Esophagus muscularis mucosa (tissue), 4 donors: ENCODE results near the gene TTC3. TPM values are rescaled to one million over a fixed set of nuclear protein-coding genes. Genes with fewer than 3 reads are reported as not detected.

Source experiments
- DNase-seq: peaks from one replicate; pipeline ENCODE4 v3.0.0-alpha.2; 2017; ENCODE audit errors: extremely low spot score
- H3K27ac ChIP-seq, 4 donors: fragments of 200-600 bp; sonication (generic); replicated peaks in 1 of 4; 1 replicate in 3 of 4; 2 replicates in 1 of 4; pipeline ENCODE4 v1.5.1; 2016 to 2019; ENCODE audit warnings: mild to moderate bottlenecking in 1 of 4
- H3K27me3 ChIP-seq, 4 donors: fragments of 200-600 bp; sonication (generic); one replicate each; pipeline versions ENCODE4 v1.5.1 to v1.6.0; 2016 to 2019
- H3K36me3 ChIP-seq, 4 donors: fragments of 200-600 bp; sonication (generic); one replicate each; pipeline ENCODE4 v1.5.1; 2016 to 2019
- H3K4me1 ChIP-seq, 4 donors: fragments of 200-600 bp; sonication (generic); one replicate each; pipeline ENCODE4 v1.5.1; 2016 to 2019
- H3K4me3 ChIP-seq, 4 donors: fragments of 200-600 bp; sonication (generic); 1 replicate in 2 of 4; 2 replicates in 2 of 4; pipeline ENCODE4 v1.5.1; 2016 to 2019; ENCODE audit warnings: mild to moderate bottlenecking in 4 of 4, moderate library complexity in 1 of 4
- H3K9me3 ChIP-seq, 4 donors: fragments of 200-600 bp; sonication (generic); 1 replicate in 3 of 4; 2 replicates in 1 of 4; pipeline ENCODE4 v1.5.1; 2016 to 2019
- EP300 ChIP-seq: sonication (generic); formaldehyde crosslinking; IDR thresholded peaks from one replicate; pipeline ENCODE4 v1.6.1; 2017; ENCODE audit warnings: antibody characterized with exemption
- POLR2A ChIP-seq: fragments of 450-650 bp; IDR thresholded peaks from one replicate; pipeline ENCODE4 v1.6.1; 2017; ENCODE audit warnings: antibody characterized with exemption, moderate library complexity, mild to moderate bottlenecking, low read depth
- POLR2AphosphoS5 ChIP-seq, 2 donors: sonication (generic); formaldehyde crosslinking; IDR thresholded peaks; one replicate each; pipeline ENCODE4 v1.6.1; 2017; ENCODE audit warnings: antibody characterized with exemption in 2 of 2
- WGBS: methylation state at CpG from one replicate; pipeline ENCODE4 v1.1.5; 2018; 5-methylcytosine and 5-hydroxymethylcytosine counted together
- intact Hi-C: fragments of 100-400 bp; cut with DNase I; formaldehyde crosslinking; loops from one replicate; pipeline ENCODE4 v1.15.1; 2023
- total RNA-seq, 4 donors: library from RNA; depleted of rRNA; stranded (reverse); fragments of >200 nt; gene quantifications; one replicate each; pipeline versions ENCODE4 v1.1.0 to v1.2.1, GENCODE V29; 2016
- TF ChIP-seq, protein P1 (sequence below), 3 experiments: fragments of 200-600 bp in 2 of 3; fragments of 450-650 bp in 1 of 3; sonication (generic) in 2 of 3; IDR thresholded peaks; one replicate each; pipeline ENCODE4 v1.5.1; 2017 to 2019; ENCODE audit warnings: antibody characterized with exemption in 3 of 3, mild to moderate bottlenecking in 2 of 3, moderate library complexity in 1 of 3

The TTC3 gene
- total RNA-seq, 4 donors from 2014 or later = 86.0 to 162 (median 104) TPM

GRCh38 chr21:37082375-37082774 lies 9.3 kb downstream of the TTC3 start:
- no peak for DNase-seq
- 93% methylated on average over 1 of the region's 1 CpG for WGBS
- H3K4me1 ChIP-seq = peaks cover 7 to 27% (median 17%) of the 10 kb centered on the region in 4 donors
- H3K27ac ChIP-seq = no peak overlapping the region
- no peak for TF ChIP-seq POLR2AphosphoS5 (IDR thresholded peaks at IDR 0.05)
- TF ChIP-seq POLR2A = no peak
- no peaks in the 10 kb centered on the region for H3K27me3 ChIP-seq
- no peaks in the 10 kb centered on the region for H3K36me3 ChIP-seq
- H3K9me3 ChIP-seq = peaks cover 0 to 6% (median 0%) of the 10 kb centered on the region in 4 donors
- intact Hi-C loops = no loop called here
- no peak overlapping the region for H3K4me3 ChIP-seq

- intact Hi-C loops = no loop called here
- TF ChIP-seq, protein P1, sequence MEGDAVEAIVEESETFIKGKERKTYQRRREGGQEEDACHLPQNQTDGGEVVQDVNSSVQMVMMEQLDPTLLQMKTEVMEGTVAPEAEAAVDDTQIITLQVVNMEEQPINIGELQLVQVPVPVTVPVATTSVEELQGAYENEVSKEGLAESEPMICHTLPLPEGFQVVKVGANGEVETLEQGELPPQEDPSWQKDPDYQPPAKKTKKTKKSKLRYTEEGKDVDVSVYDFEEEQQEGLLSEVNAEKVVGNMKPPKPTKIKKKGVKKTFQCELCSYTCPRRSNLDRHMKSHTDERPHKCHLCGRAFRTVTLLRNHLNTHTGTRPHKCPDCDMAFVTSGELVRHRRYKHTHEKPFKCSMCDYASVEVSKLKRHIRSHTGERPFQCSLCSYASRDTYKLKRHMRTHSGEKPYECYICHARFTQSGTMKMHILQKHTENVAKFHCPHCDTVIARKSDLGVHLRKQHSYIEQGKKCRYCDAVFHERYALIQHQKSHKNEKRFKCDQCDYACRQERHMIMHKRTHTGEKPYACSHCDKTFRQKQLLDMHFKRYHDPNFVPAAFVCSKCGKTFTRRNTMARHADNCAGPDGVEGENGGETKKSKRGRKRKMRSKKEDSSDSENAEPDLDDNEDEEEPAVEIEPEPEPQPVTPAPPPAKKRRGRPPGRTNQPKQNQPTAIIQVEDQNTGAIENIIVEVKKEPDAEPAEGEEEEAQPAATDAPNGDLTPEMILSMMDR (IDR thresholded peaks at IDR 0.05) = no peak
- TF ChIP-seq EP300 (no peak), POLR2A (no peak), POLR2AphosphoS5 (IDR thresholded peaks at IDR 0.05) (no peak)
- no peak for DNase-seq
- H3K4me1 ChIP-seq = peaks cover 7 to 27% (median 18%) of the 10 kb centered on the region in 4 donors
- no peaks in the 10 kb centered on the region for H3K27me3 ChIP-seq
- no peak overlapping the region for H3K27ac ChIP-seq
- H3K36me3 ChIP-seq = no peaks in the 10 kb centered on the region
- H3K4me3 ChIP-seq = no peak overlapping the region
- peaks cover 0 to 6% (median 0%) of the 10 kb centered on the region in 4 donors for H3K9me3 ChIP-seq
Observed at GRCh38 chr21:37082856-37083528, 9.9 kb downstream of the TTC3 start.

DNA sequence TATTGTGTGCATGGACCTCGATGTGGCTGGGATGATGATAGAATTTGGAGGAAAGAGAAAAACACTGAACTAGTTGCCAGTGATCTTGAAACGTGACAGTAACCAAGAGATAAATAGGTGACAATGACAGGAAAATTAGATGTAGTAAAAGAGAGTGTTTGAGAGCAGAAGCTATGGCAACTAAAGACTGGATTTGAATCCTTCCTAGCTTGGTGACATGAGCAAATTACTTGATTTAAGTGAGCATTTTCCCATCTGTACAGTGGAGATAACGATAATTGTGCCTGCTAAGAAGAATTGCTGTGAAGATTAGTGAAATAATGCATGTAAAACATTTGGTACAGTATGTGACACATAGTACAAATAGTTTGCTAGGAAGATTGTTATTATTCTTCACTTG lies 12.7 kb downstream of the TTC3 start:
- WGBS = 87% methylated on average over 3 of the region's 3 CpGs
- H3K27ac ChIP-seq = no peak overlapping the region
- peaks cover 0 to 7% (median 2%) of the 10 kb centered on the region in 4 donors for H3K36me3 ChIP-seq
- TF ChIP-seq, protein P1 (IDR thresholded peaks at IDR 0.05) = no peak
- TF ChIP-seq EP300 (no peak), POLR2A (no peak), POLR2AphosphoS5 (IDR thresholded peaks at IDR 0.05) (no peak)
- H3K9me3 ChIP-seq = no peaks in the 10 kb centered on the region
- no peak for DNase-seq
- no peaks in the 10 kb centered on the region for H3K27me3 ChIP-seq
- intact Hi-C loops = no loop called here
- no peak overlapping the region for H3K4me3 ChIP-seq
- H3K4me1 ChIP-seq = peaks cover 7 to 27% (median 18%) of the 10 kb centered on the region in 4 donors

- H3K9me3 ChIP-seq = no peaks in the 10 kb centered on the region
Observed at GRCh38 chr21:37087188-37087587, 14.1 kb downstream of the TTC3 start.

GRCh38 chr21:37088186-37088735 lies 15.2 kb downstream of the TTC3 start:
- H3K4me3 ChIP-seq = no peak overlapping the region
- peaks cover 0 to 15% (median 7%) of the 10 kb centered on the region in 4 donors for H3K36me3 ChIP-seq
- H3K4me1 ChIP-seq = peaks cover 1 to 17% (median 6%) of the 10 kb centered on the region in 4 donors
- H3K27me3 ChIP-seq = no peaks in the 10 kb centered on the region
- intact Hi-C loops = no loop called here
- DNase-seq = no peak
- no peaks in the 10 kb centered on the region for H3K9me3 ChIP-seq
- no peak overlapping the region for H3K27ac ChIP-seq
- TF ChIP-seq EP300 (no peak), POLR2AphosphoS5 (IDR thresholded peaks at IDR 0.05) (no peak), POLR2A (no peak)
- TF ChIP-seq, protein P1 (IDR thresholded peaks at IDR 0.05) = no peak
- 80% methylated on average over 5 of the region's 5 CpGs for WGBS

More at GRCh38 chr21:37087188-37087587, 14.1 kb downstream of the TTC3 start:
- Histone ChIP-seq H3K36me3 (peaks cover 0 to 12% (median 5%) of the 10 kb centered on the region in 4 donors), H3K4me1 (peaks cover 7 to 25% (median 17%) of the 10 kb centered on the region in 4 donors), H3K27ac (no peak overlapping the region), H3K27me3 (no peaks in the 10 kb centered on the region), H3K4me3 (no peak overlapping the region)
- intact Hi-C loops = no loop called here
- 46% methylated on average over 5 of the region's 5 CpGs for WGBS
- TF ChIP-seq POLR2A = no peak
- TF ChIP-seq, protein P1 (IDR thresholded peaks at IDR 0.05) = peak; percentile 19 to 48 (median 42)
- no peak for DNase-seq
